HFFc6 (cell line): ENCODE data around the gene IFI27L2. TPM values are rescaled to one million over a fixed set of nuclear protein-coding genes. Genes with fewer than 3 reads are reported as not detected.
A peak's percentile ranks its signal among the peaks of the same experiment; 100 is the strongest.

ENCODE experiments used
- DNase-seq: peaks from one replicate; pipeline ENCODE4 v3.0.0-alpha.2; 2018
- H3K27ac Mint-ChIP-seq: 2 replicates; pipeline ENCODE4 v1.8.0; 2020; ENCODE audit warnings: mild to moderate bottlenecking, mixed read lengths
- H3K27me3 Mint-ChIP-seq: 2 replicates; pipeline ENCODE4 v1.8.0; 2021; ENCODE audit warnings: mild to moderate bottlenecking, moderate library complexity, mixed read lengths; ENCODE audit not compliant: insufficient read depth
- H3K36me3 Mint-ChIP-seq: 2 replicates; pipeline ENCODE4 v1.8.0; 2021; ENCODE audit warnings: low read depth, mixed read lengths
- H3K4me1 Mint-ChIP-seq: 2 replicates; pipeline ENCODE4 v1.8.0; 2020; ENCODE audit warnings: low read depth, mixed read lengths
- H3K4me3 Mint-ChIP-seq: 2 replicates; pipeline ENCODE4 v1.8.0; 2020; ENCODE audit warnings: mild to moderate bottlenecking, moderate library complexity, mixed read lengths
- H3K9me3 Mint-ChIP-seq: 2 replicates; pipeline ENCODE4 v1.8.0; 2020; ENCODE audit warnings: mild to moderate bottlenecking, mixed read lengths
- CTCF ChIP-seq: fragments of 200-600 bp; sonication (generic); IDR thresholded peaks from 2 replicates; pipeline ENCODE4 v1.5.0; 2021; ENCODE audit warnings: antibody characterized with exemption, mild to moderate bottlenecking
- total RNA-seq, 6 experiments: library from RNA; stranded (reverse); fragmentation: NEBNext Ultra II Directional; extraction: Animal tissue kit (Norgen Biotek cat#: 25700); gene quantifications; 2 replicates in 1 of 6; 3 replicates in 5 of 6; pipeline ENCODE4 v1.2.3, GENCODE V29; 2021

IFI27L2 gene
- total RNA-seq, 6 experiments from 2014 or later = 150 to 180 (median 171) TPM

GRCh38 chr14:94123296-94123695 is 6.1 kb downstream of the IFI27L2 start:
- peaks cover 2% of the 10 kb centered on the region for H3K27me3 Mint-ChIP-seq
- H3K4me1 Mint-ChIP-seq = peaks cover 20% of the 10 kb centered on the region
- no peak for TF ChIP-seq CTCF
- peaks cover 9% of the 10 kb centered on the region for H3K9me3 Mint-ChIP-seq
- DNase-seq = no peak
- no peak overlapping the region for H3K4me3 Mint-ChIP-seq
- no peak overlapping the region for H3K27ac Mint-ChIP-seq
- H3K36me3 Mint-ChIP-seq = peaks cover 20% of the 10 kb centered on the region

GRCh38 chr14:94122438-94122837 is 7.0 kb downstream of the IFI27L2 start:
- H3K27me3 Mint-ChIP-seq = peaks cover 2% of the 10 kb centered on the region
- H3K36me3 Mint-ChIP-seq = peaks cover 20% of the 10 kb centered on the region
- TF ChIP-seq CTCF = no peak
- peaks cover 20% of the 10 kb centered on the region for H3K4me1 Mint-ChIP-seq
- DNase-seq = no peak
- no peak overlapping the region for H3K4me3 Mint-ChIP-seq
- peaks cover 9% of the 10 kb centered on the region for H3K9me3 Mint-ChIP-seq
- no peak overlapping the region for H3K27ac Mint-ChIP-seq

- DNase-seq = no peak
- Mint-ChIP-seq H3K27ac (peak overlapping the region; percentile 85), H3K36me3 (peaks cover 10% of the 10 kb centered on the region; the same call in 1 of the 2 replicates), H3K9me3 (peaks cover 9% of the 10 kb centered on the region), H3K4me3 (no peak overlapping the region), H3K27me3 (peaks cover 2% of the 10 kb centered on the region), H3K4me1 (peaks cover 20% of the 10 kb centered on the region)
- no peak for TF ChIP-seq CTCF
Measured at GRCh38 chr14:94121485-94121884, 7.9 kb downstream of the IFI27L2 start.

- peaks cover 10% of the 10 kb centered on the region; the same call in 1 of the 2 replicates for H3K36me3 Mint-ChIP-seq
- 0 out of 2 replicates have a peak, but pooled peaks have one; percentile 6 for TF ChIP-seq CTCF
- H3K4me3 Mint-ChIP-seq = peak overlapping the region; percentile 23
- peaks cover 20% of the 10 kb centered on the region for H3K4me1 Mint-ChIP-seq
- peaks cover 9% of the 10 kb centered on the region for H3K9me3 Mint-ChIP-seq
- H3K27me3 Mint-ChIP-seq = peaks cover 2% of the 10 kb centered on the region
- H3K27ac Mint-ChIP-seq = peak overlapping the region; percentile 85
- peak; percentile 95 for DNase-seq
Measured at GRCh38 chr14:94120667-94121340, 8.6 kb downstream of the IFI27L2 start.

- TF ChIP-seq CTCF = no peak
- no peak overlapping the region for H3K4me3 Mint-ChIP-seq
- H3K4me1 Mint-ChIP-seq = peaks cover 30% of the 10 kb centered on the region
- peaks cover 9% of the 10 kb centered on the region for H3K9me3 Mint-ChIP-seq
- DNase-seq = no peak
- H3K27me3 Mint-ChIP-seq = peaks cover 14% of the 10 kb centered on the region
- H3K36me3 Mint-ChIP-seq = peaks cover 10% of the 10 kb centered on the region; the same call in 1 of the 2 replicates
- H3K27ac Mint-ChIP-seq = no peak overlapping the region
Measured at GRCh38 chr14:94119071-94119470, 10.3 kb downstream of the IFI27L2 start.
